CMK (cell line): ENCODE measurements around the gene ST14.
"Not testable (repeated sequence)": the region's sequence is repeated elsewhere in the genome, so short reads cannot be mapped to it uniquely, and the experiment has no call there.

Experiments
- DNase-seq: peaks from one replicate; pipeline ENCODE4 v3.0.0-alpha.2; 2010; ENCODE audit warnings: low read depth

Gene ST14

DNA sequence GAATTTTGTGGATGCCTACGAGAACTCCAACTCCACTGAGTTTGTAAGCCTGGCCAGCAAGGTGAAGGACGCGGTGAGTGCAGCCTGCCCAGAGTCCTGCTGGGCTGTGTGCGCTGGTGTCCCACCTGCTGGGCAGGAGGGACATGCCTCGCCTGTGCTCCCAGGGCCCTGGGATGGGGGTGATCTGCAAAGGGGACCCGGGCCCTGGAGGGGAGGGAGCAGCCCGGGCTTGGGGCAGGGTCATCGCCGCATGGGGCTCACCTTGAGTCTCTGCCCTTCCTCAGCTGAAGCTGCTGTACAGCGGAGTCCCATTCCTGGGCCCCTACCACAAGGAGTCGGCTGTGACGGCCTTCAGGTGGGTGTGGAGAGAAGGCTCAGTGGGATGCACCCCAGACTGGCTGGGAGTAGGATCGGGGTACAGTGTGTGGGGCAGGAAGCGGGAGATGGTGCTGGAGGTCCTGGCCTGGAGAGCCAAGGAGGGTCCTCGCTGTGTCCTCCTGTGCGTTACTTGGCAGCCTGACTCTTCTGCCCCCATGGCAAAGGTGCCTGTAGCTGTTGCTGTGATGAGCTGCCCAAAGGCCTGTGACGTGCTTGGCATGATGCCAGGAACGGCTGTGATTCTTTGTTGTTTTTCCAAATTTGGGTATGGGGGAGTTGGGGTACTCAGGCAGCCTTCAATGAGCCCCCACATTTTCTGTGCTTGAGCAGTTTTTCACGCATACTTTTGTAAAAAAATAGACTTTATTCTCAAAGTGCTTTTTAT lies 29.2 kb downstream of the ST14 start:
- no peak for DNase-seq

GRCh38 chr11:130189492-130190210 lies 30.1 kb downstream of the ST14 start:
- no peak for DNase-seq

DNA sequence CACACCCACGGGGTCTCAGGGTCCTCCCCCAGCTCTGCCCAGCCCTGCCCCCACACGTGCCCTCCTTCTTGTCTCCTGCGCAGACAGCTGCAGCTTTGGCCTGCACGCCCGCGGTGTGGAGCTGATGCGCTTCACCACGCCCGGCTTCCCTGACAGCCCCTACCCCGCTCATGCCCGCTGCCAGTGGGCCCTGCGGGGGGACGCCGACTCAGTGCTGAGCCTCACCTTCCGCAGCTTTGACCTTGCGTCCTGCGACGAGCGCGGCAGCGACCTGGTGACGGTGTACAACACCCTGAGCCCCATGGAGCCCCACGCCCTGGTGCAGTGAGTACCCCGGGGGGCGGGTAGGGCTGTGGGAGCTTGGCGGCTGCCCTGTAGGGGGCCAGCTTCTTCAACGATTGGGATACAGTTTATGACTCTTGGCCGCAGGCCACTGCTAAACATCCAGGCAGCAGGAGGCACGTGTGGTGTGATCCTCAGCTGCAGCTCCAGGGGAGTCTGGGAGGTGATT lies 30.8 kb downstream of the ST14 start:
- DNase-seq: no peak

- no peak for DNase-seq
These were observed 32.3 kb downstream of the ST14 start for GRCh38 chr11:130191896-130192295.

DNA sequence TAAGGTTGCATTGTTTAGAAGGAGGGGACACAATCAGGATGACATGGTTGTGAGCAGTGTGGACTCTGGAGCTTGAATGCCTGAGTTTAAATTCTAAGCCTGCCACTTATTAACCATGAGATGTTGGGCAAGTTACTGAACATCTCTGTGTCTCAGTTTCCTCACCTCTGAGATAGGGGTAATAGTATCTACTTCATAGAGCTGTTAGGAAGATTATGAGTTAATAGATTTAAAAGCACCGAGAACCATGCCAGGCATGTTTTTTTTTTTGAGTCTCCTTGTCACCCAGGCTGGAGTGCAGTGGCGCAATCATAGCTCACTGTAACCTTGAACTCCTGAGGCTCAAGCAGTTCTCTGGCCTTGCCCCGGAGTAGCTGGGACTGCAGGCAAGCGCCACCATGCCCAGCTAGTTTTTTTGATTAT lies 33.3 kb downstream of the ST14 start:
- no peak for DNase-seq

GRCh38 chr11:130193551-130193950 lies 34.0 kb downstream of the ST14 start:
- DNase-seq: not testable (repeated sequence)

- DNase-seq: no peak
These were observed 34.9 kb downstream of the ST14 start for GRCh38 chr11:130194241-130195023.

- DNase-seq: no peak
These were observed 37.9 kb downstream of the ST14 start for GRCh38 chr11:130197386-130198035.

GRCh38 chr11:130198292-130198691 lies 38.7 kb downstream of the ST14 start:
- no peak for DNase-seq

DNA sequence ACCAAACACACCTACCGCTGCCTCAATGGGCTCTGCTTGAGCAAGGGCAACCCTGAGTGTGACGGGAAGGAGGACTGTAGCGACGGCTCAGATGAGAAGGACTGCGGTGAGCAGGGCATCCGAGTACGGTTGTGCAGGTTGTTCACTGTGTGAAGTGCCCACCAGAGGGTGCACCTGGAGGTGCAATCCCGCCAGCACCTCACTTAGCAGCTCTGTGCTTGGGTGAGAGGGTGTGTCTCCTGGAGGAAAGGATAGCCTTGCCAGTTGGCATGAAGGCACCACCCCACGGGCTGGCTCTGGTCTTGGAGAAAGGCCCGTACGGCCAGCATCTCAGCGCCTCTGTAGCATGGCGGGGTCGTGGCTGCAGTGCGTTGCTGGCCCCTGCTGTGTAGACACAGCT lies 39.4 kb downstream of the ST14 start:
- no peak for DNase-seq

DNA sequence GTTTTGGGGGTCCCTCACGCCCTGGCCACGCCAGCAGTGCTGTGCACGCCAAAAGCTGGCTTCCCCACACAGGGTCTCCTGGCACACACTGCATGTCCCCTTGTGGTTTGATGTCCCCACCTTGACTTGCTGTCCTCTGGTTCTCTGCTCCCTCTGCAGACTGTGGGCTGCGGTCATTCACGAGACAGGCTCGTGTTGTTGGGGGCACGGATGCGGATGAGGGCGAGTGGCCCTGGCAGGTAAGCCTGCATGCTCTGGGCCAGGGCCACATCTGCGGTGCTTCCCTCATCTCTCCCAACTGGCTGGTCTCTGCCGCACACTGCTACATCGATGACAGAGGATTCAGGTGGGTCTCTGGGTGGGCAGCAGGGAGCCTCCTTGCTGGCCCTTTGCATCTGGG lies 40.2 kb downstream of the ST14 start:
- DNase-seq: no peak

DNA sequence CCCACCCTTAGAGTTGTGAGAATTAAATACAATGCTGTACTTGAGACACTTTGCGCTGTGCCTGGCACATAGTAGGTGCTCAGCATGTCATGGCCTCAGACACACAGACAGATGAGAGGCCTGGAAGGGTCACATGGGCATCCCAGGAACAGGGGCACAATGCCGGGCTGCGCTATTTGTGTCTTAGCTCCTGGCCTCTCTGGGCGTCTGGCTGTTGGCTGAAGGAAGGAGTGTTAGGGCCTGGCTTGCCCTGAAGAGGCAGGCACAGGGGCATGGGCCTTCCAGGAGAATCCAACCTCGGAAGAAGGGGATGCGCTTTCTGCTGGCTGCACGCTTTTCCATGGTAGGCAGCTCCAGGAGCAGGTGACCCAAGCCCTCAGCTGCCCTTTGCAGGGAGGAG lies 41.4 kb downstream of the ST14 start:
- no peak for DNase-seq

GRCh38 chr11:130202009-130202817 lies 42.6 kb downstream of the ST14 start:
- DNase-seq: no peak

DNA sequence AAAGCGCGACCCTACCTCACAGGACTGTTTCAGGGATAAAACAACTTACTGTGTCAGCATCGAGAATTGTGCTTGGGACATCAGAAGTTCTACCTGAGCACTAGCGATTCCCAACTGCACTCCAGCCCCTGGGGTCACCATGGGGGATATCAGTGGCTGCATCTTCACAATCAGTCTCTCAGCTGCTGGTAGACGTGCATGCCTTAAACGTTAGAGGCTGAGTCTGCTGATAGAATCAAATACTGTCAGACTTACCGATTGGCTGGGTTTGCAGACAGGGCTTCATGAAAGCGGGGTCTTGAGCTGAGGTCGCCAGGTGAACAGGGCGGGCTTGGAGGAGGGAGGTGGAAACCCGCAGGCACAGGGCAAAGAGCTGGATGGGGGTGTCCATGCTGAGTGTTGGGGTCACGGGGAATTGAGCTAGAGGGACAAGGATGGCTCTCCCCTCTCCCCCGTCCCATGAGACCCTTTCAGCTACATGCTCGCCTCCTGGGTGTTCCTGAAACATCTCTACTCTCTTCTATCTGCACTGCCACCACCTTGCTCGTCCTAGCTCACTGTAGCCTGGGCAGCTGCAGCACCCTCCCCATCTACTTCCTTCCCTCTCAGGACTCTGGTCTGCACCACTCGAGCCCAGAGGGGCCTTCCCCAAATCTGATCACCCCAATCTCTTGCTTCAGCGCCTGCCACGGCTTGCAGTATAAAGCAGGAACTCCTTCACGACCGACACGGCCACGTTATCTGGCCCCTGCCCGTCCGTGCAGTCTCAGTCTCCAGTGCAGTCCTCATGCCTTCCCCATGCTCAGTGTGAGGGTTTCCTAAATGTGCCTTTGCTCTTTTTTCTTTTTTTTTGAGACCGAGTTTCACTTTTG lies 43.5 kb downstream of the ST14 start:
- no peak for DNase-seq

DNA sequence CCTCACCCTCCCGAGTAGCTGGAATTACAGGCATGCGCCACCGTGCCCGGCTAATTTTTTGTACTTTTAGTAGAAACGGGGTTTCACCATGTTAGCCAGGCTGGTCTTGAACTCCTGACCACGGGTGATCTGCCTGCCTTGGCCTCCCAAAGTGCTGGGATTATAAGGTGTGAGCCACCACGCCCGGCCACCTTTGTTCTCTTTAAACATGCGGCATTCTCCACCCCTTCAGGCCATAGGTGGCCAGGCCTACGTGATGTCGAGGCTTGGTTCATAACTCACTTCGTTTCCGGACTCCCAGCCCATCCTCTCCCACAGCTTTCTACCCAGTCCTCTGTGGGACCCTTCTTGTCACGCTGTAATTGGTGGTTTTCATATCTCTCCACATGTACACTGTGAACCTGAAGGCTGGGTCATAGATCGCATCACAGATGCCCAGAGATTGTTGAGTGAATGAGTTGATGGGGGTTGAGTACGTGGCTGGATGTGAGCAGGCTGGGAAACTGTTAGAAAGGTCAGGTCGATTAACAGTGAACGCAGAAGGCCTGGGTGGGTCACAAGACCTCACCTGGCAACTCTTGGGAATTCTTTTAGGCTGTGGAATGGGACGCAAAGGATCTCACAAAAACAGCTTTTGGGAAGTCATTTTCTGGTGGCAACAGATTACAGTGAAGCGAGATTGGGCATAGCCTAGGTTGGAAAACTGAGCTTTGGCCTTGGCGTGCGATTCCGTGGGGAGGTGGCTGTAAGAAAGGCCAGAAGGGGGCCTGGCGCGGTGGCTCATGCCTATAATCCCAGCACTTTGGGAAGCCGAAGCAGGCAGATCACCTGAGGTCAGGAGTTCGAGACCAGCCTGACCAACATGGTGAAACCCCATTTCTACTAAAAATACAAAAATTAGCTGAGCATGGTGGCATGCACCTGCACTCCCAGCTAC lies 44.5 kb downstream of the ST14 start:
- DNase-seq: no peak

GRCh38 chr11:130204703-130205095 lies 45.1 kb downstream of the ST14 start:
- no peak for DNase-seq

DNA sequence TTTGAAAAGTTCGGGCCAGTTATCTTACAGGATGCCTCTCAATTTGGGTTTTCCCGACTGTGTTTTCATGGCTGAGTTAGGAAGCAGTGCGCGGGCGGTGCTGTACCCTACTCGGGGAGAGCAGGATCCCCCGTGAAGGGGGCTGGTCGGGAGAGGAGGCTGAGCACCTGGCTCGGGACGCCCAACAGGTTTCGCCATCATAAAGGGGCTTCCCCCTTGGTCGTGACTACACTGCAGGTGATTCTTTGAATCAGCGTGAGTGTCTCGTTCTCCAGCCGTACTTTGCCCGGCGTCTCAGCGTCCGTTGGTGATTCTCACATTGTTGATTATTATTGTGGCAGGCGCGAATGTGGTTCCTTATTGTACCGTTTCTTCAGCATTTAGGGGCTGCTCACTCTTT lies 46.6 kb downstream of the ST14 start:
- DNase-seq: no peak

GRCh38 chr11:130208241-130209127 lies 48.9 kb downstream of the ST14 start:
- DNase-seq: no peak
